Cerebellar cortex (tissue), 1 donor: ENCODE data around the gene TSPAN3.

Source experiments
- DNase-seq: peaks from one replicate; pipeline ENCODE4 v3.0.0-alpha.2; 2015; ENCODE audit warnings: low spot score

TSPAN3 gene

GRCh38 chr15:77009646-77010311 is 61.1 kb downstream of the TSPAN3 start:
- DNase-seq = no peak

DNA sequence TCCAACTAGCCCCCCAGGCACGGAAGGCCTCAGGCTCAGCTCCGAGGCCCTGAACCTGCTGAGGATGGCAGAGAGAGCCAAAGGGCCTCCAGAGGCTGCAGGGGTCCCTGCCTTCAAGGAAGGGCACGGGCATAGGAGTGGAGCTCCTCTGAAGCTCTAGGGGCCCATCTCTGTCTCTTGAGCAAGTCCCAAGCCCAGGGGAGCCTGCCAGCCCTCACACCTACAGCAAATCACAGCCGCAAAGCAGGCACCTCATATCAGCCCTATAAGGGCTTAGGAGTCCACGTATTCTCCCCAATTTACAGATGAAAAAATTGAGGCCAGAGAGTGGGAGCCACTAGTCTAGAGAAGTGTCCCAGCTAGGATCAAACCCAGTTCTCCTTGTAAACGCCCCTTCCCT is 61.7 kb downstream of the TSPAN3 start:
- no peak for DNase-seq

DNA sequence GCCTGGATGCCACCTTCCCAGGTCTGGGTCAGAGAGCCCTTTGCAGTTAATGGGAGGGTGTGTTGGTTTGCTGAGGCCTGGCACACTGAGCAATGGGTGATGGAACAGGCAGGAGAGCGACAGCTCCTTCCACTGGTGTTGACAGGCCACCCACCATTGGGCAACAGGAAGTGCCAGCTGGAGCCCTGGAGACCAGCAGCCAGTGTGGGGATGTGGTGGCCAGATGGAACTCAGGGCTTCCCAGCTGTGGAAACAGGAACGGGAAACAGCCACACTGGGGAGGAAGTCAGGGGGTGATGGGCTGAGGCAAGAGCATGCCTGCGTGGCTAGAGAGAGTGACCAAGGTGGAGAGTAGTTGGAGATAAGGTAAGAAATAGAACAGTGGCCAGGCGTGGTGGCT is 66.7 kb downstream of the TSPAN3 start:
- DNase-seq = no peak

DNA sequence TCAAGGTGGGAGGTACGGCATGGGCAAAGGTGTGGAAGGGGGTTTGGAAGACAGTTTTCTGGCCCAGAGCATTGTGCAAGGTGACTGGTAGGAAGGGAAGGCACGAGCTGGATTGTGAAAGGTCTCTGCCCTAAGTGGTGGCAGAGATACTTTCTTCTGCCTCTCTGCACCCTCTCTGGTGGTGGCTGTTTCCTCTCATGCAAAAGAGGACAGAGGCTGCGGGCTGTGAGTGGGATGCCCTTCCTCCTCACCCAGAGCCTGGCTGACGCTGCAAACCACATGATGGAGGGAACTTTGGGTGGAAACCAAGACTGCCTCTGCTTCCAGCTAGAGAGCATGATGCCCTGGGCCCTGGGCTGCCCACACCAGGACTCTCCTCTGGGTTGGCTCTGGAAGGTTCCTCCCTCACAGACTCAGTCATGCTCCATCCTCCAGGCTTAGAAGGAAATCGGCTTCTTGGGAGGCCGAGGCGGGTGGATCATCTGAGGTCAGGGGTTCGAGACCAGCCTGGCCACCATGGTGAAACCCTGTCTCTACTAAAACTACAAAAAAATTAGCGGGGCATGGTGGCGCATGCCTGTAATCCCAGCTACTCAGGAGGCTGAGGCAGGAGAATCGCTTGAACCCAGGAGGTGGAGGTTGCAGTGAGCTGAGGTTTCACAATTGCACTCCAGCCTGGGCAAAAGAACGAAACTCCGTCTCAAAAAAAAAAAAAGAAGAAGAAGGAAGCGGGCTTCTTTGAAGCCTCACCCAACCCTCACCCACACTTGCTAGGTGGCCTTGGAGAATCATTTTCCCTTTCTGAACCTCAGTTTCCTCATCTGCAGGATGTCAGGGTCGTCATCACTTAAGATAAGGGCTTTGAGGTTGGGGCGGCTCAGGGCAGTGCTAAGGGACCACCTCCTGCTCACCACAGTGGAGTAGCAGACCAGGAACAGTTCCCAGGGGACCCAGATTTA is 67.7 kb downstream of the TSPAN3 start:
- no peak for DNase-seq

- no peak for DNase-seq
Measured at GRCh38 chr15:77002436-77002835, 68.5 kb downstream of the TSPAN3 start.

DNA sequence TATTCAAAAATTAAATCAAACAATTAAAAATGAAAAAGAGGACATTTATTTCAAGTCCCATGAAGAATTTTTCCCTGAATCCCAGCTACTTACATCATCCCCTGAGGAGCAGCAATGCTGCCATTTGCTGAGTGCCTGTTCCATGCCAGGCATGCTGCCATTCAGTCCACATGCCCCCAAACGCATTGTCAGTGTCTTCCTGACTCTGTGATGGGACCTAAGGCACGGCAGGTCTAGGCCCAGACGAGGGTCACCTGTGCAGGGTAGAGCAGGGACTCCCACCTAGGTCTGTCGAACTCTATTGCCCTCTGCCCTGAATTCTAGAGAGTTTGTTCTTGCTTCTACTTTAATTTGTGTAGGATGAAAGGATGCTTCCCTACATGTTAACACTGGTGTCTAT is 68.9 kb downstream of the TSPAN3 start:
- no peak for DNase-seq

DNA sequence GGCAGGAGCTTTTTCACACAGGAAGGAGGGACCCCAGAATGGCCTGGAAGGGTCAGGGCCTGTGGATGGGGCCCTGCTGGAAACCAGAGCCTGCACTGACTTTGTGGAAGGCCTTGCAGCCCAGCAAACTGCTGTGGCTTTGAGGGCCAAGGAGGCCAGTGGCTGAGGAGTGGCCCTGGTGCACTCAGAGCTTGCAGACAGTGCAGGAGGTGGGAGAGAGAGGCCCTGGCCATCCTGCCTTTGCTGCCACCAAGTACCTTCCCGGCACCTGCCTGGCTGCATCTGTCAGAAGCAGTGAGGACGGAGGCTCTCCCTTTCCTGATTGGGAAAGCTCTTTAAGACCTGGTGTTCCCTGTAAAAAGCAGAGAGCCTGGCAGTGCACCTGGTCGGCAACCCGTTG is 69.6 kb downstream of the TSPAN3 start:
- no peak for DNase-seq

DNA sequence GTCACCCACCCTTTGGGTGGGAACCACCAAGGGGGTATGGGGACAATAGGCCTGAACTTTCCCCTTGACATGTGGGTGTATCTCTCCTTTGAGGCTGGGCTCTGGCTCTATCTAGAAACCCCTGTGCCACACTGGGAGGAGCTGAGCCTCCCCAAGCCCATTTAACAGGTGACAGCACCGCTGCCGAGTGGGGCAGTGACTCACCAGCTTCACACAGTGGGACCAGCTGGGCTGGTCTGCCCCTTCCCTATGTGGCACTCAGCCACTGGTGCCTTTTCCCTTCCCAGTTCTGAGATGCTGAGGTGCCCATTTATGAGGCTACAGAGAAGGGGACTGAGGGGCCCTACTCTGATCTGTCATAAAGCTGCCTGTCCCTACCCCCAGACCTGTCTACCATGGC is 70.9 kb downstream of the TSPAN3 start:
- no peak for DNase-seq

DNA sequence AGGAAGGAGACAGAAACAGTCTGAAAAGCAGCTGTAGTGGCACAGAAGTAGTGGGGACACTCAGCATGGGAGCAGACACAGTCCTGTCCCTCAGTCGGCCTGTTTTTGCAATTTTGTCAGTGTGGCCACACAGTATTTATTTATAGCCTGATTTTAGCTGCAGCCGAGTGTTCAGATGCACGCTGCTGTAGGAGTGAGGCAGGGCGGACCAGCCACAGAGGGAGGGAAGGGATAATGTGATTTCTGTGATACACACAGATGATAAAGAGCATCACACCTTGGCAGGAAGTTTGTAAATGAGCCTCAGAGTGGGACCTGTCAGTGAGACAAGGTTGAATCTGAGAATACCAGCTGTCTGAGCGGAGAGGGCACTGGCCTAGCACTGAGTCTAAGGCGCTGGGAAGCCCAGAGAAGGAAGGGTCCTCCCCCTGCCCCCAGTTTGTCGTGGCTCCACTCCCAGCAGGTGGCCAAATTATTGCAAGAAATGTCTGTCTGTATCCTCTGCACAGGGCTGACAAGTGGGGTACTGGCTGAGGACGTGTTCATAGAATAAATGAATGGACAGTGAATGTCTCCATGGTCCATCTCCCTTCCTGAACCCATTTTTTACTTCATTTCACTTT is 72.1 kb downstream of the TSPAN3 start:
- no peak for DNase-seq

GRCh38 chr15:76996526-76997401 is 74.1 kb downstream of the TSPAN3 start:
- peak; percentile 29 for DNase-seq

DNA sequence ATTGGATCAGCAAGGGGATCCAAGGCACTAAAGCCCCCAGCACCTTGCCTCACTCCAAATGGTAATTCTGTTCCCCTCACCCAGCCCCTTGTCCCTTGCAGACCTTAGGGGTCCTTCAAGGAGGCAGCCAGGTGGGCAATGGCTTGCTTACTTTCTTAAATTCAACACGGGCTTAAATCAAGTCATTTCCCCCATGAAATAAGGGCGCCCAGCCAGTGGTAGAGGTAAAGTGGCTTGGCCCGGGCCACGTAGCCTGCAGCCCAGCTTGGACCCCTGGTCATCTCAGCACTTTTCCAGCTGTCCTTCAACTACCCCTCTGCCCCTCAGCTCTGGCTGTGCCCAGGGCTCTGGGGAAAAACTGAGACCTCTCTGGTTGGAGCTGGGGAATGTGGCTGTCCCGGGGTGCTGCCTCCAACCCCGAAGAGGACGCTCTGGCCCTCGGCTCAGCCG is 74.8 kb downstream of the TSPAN3 start:
- DNase-seq = no peak

GRCh38 chr15:76994971-76995945 is 75.7 kb downstream of the TSPAN3 start, which contains the start of gene PSTPIP1:
Gene PSTPIP1, plus strand, starts transcription at chr15:76995126. Its CDS starts 448 bp downstream, at chr15:76995574.
- DNase-seq = peak; percentile 56

- DNase-seq = no peak
Measured at GRCh38 chr15:76994496-76994895, 76.4 kb downstream of the TSPAN3 start.

DNA sequence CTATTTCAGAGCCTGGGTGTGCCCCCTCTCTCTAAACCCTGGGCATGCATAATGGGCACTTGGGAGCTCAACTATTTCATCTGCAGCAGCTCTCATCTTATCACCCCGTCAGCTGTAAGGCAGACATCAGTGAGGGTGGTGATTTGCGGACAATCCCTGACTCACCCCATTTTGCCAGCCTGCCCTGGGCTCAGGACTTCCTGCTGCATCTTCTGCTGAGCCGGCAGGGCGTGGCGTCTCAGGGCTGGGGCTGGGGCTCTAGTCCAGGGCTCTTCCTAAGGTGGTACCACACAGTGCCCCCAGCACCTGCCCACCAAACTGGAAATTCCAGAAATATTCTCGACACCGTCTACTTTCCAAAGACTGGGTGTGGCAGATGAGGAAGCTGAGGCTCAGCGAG is 76.9 kb downstream of the TSPAN3 start:
- DNase-seq = no peak

GRCh38 chr15:76993114-76993725 is 77.7 kb downstream of the TSPAN3 start:
- DNase-seq = no peak

DNA sequence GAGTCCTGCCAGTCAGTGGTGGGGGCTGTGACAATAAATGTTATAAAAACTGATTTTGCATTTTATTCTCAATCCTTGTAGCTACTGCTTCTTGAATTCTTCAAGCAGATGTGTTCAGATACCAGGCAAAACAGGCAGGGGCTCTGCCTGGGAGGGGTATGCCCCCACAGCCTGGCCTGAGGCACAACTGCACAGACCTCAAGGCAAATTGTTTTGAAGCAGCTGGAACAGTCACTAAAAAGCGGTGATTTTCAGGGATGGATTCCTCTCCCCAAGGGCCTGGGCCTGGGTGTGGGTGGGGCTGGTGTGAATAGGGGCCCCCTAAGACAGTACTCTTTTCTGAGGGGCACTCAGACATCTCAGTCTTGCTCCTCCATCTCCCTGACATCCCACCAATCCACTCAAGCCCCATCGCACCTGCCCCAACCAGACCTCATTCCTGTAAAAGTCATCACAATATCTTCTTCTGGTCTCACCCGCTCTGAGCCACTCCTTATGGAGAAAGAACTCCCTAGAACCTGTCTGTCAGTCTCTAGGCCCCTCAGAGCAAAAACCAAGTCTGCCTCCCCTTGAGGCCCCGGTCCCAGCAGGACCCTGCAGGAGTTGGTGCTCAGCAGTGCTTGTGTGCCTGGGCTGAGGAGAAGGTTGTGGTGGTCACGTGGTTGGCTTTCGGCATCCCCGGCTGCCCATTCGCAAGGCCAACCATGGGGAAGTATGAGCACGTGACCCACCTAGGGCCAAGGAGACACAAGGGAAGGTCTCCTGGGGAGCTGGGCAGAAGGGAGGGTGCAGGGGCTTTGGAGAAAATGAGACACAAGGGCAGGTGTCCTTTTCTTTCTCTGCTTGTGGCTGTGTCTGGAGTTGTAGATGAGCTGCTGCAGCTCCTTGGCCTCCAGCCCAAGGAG is 78.9 kb downstream of the TSPAN3 start:
- no peak for DNase-seq
